Measurements from ENCODE around the gene TTLL11. TPM values are rescaled to one million over a fixed set of nuclear protein-coding genes. Genes with fewer than 3 reads are reported as not detected.

TTLL11 gene
- 43.7 TPM for total RNA-seq

- DNase-seq, result peak; percentile 98
Measured at GRCh38 chr9:122092611-122093506, at the start of gene TTLL11. TTLL11 (minus strand) TSS chr9:122093308; CDS start chr9:122093148, 160 bp downstream.

- no peak for DNase-seq
Measured at GRCh38 chr9:122141671-122142070, 48.6 kb upstream of the TTLL11 start.

- DNase-seq, result no peak
Measured at GRCh38 chr9:122140368-122141193, 47.5 kb upstream of the TTLL11 start.

- no peak for DNase-seq
Measured at GRCh38 chr9:122138560-122139268, 45.6 kb upstream of the TTLL11 start.

- no peak for DNase-seq
Measured at GRCh38 chr9:122135529-122135859, 42.4 kb upstream of the TTLL11 start.

GRCh38 chr9:122134822-122135528, 41.9 kb upstream of the TTLL11 start:
- no peak for DNase-seq

GRCh38 chr9:122133984-122134535, 41.0 kb upstream of the TTLL11 start:
- DNase-seq, result no peak

- no peak for DNase-seq
Measured at GRCh38 chr9:122133263-122133983, 40.3 kb upstream of the TTLL11 start.

- no peak for DNase-seq
Measured at GRCh38 chr9:122132539-122132938, 39.4 kb upstream of the TTLL11 start.

GRCh38 chr9:122131401-122132001, 38.4 kb upstream of the TTLL11 start:
- peak; percentile 47 for DNase-seq

- no peak for DNase-seq
Measured at GRCh38 chr9:122130837-122131236, 37.7 kb upstream of the TTLL11 start.

- no peak for DNase-seq
Measured at GRCh38 chr9:122129969-122130368, 36.9 kb upstream of the TTLL11 start.

GRCh38 chr9:122128969-122129343, 35.8 kb upstream of the TTLL11 start:
- DNase-seq, result no peak

GRCh38 chr9:122128007-122128968, 35.2 kb upstream of the TTLL11 start:
- DNase-seq, result no peak

GRCh38 chr9:122127396-122127798, 34.3 kb upstream of the TTLL11 start:
- no peak for DNase-seq

GRCh38 chr9:122126331-122127261, 33.5 kb upstream of the TTLL11 start:
- no peak for DNase-seq

- DNase-seq, result peak; percentile 44
Measured at GRCh38 chr9:122125509-122126330, 32.6 kb upstream of the TTLL11 start.

Measured in tongue (tissue), 2 donors.